BJ (cell line): ENCODE measurements around the gene GOLPH3L. TPM values are rescaled to one million over a fixed set of nuclear protein-coding genes. Genes with fewer than 3 reads are reported as not detected.
"Not testable (repeated sequence)": the region's sequence is repeated elsewhere in the genome, so short reads cannot be mapped to it uniquely, and the experiment has no call there.

ENCODE experiments used
- CTCF ChIA-PET: fragments of 350-600 bp; formaldehyde crosslinking; extraction: SDS; loops from one replicate; lab custom pipeline; 2021; ENCODE audit warnings: antibody characterized with exemption, inconsistent platforms; lab: Yijun Ruan, JAX
- POLR2A ChIA-PET: fragments of 300-600 bp; sonication (Branson Sonifier 250); formaldehyde crosslinking; extraction: SDS; loops from one replicate; lab custom pipeline; 2021; ENCODE audit warnings: antibody characterized with exemption; lab: Charles Lee
- DNase-seq: peaks from one replicate; pipeline ENCODE4 v3.0.0-alpha.2; 2011; ENCODE audit warnings: low read depth
- H3K27me3 ChIP-seq: 2 replicates; pipeline ENCODE4 v1.6.0; 2011; ENCODE audit warnings: low read length; ENCODE audit not compliant: control insufficient read depth, insufficient read depth
- H3K36me3 ChIP-seq: 2 replicates; pipeline ENCODE4 v1.5.1; 2011; ENCODE audit warnings: low read length; ENCODE audit not compliant: control insufficient read depth, insufficient read depth
- H3K4me3 ChIP-seq: 2 replicates; pipeline ENCODE4 v1.5.1; 2011; ENCODE audit warnings: low read depth, mild to moderate bottlenecking, control low read depth, low read length
- CTCF ChIP-seq: IDR thresholded peaks from 2 replicates; pipeline ENCODE4 v1.5.1; 2011; ENCODE audit warnings: low read depth, mild to moderate bottlenecking, control low read depth, inconsistent platforms, low read length, moderate library complexity; ENCODE audit not compliant: insufficient read depth
- polyA plus RNA-seq: library from polyadenylated mRNA; depleted of rRNA; stranded (reverse); fragments of >200 nt; gene quantifications from 2 replicates; pipeline ENCODE4 v1.2.3, GENCODE V29; 2011

The GOLPH3L gene
- polyA plus RNA-seq, 1 experiment = 14.6 TPM

DNA sequence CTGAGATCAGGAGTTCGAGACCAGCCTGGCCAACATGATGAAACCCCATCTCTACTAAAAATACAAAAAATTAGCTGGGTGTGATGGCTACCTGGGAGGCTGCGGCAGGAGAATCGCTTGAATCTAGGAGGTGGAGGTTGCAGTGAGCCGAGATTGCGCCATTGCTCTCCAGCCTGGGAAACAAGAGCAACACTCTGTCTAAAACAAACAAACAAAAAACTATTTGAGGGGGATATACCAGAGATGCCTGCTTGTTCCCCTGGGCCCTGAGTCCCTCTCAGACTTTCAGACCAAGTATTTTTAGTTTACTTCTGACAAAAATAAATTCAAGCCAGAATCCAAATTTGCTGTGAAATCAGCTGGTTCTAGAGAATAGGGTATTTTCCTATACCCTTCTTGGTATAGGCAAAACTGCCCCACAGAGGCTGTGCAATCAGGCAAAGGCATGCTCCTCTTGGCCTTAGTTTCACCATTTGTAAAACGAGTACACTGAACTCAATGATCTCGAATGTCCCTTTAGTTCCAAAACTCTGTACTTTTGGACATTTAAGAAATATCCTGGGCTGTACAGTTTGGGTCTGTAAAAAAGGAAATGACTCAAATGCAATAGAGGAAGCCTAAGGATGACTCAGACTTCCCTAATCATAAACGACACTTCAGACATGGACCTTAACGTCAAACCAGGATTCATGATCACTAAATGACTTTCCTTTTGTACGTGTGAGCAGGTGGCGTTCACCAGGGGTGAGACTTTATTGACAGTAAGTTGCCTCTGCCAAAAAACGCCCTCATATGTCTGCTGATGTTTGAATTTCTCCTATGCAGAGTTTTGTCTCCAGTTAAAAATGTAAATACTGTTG lies 83.7 kb downstream of the GOLPH3L start:
- no peaks in the 10 kb centered on the region for H3K27me3 ChIP-seq
- POLR2A ChIA-PET = interaction anchor here (0.6 kb wide), 1 partner anchor 62 kb away, joined by 4 read pairs; no protein-coding TSS in a partner anchor
- DNase-seq = peak; percentile 74
- TF ChIP-seq CTCF = no peak
- H3K36me3 ChIP-seq = no peaks in the 10 kb centered on the region
- no peak overlapping the region for H3K4me3 ChIP-seq
- CTCF ChIA-PET = interaction anchor here (0.7 to 4.6 kb wide), 4 partner anchors 34 to 53 kb away, joined by 3 to 23 read pairs (median 4); partner anchors contain the start of gene MCL1

DNA sequence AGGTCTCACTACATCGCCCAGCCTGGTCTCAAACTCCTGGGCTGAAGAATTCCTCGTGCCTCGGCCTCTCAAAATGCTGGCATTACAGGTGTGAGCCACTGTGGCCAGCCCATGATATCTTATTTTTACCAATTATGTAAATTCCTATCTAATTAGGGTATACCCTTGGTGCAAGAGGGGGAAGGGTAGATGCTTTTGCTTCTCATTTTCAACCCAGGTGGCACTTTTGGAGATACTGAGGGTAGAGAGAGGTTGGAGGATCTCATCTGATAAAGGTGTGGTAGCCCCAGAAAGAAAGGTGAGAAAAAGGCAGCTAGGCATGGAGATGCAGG lies 85.0 kb downstream of the GOLPH3L start:
- TF ChIP-seq CTCF = no peak
- ChIA-PET CTCF (interaction anchor here (4.6 kb wide), 1 partner anchor 52 kb away, joined by 23 read pairs; no protein-coding TSS in a partner anchor), POLR2A (no interaction called here)
- Histone ChIP-seq H3K36me3 (no peaks in the 10 kb centered on the region), H3K4me3 (no peak overlapping the region), H3K27me3 (no peaks in the 10 kb centered on the region)
- no peak for DNase-seq

GRCh38 chr1:150610576-150610975 lies 86.4 kb downstream of the GOLPH3L start:
- no peak for DNase-seq
- Histone ChIP-seq H3K4me3 (no peak overlapping the region), H3K27me3 (no peaks in the 10 kb centered on the region), H3K36me3 (no peaks in the 10 kb centered on the region)
- ChIA-PET POLR2A (no interaction called here), CTCF (interaction anchor here (1.0 to 4.2 kb wide), 2 partner anchors 9 to 51 kb away, joined by 4 to 12 read pairs; no protein-coding TSS in a partner anchor)
- TF ChIP-seq CTCF = no peak

DNA sequence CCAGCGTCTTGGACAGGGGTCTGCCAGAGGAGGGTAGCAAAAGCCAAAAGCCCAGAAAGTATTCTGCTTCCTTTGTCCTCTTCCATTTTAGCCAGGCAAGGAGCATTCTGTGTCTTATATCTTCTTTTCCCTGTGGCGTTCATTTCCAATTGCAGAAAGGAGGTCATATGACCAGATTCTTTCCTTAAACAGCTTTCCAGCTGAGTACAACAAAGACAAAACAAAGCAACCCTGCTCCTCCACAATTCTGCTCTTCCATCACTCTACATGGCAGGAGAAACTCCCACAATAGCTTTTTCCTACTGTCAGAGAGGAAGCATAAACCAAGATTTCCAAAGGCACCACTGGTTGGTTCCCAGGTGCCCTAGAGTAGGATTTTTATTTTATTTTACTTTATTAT lies 87.2 kb downstream of the GOLPH3L start:
- Histone ChIP-seq H3K4me3 (no peak overlapping the region), H3K27me3 (no peaks in the 10 kb centered on the region), H3K36me3 (no peaks in the 10 kb centered on the region)
- TF ChIP-seq CTCF = no peak
- ChIA-PET CTCF (interaction anchor here (0.8 to 4.2 kb wide), 5 partner anchors 10 to 126 kb away, joined by 3 to 12 read pairs (median 4); partner anchors contain the start of gene MCL1), POLR2A (interaction anchor here (0.6 kb wide), 1 partner anchor 366 kb away, joined by 4 read pairs; no protein-coding TSS in a partner anchor)
- no peak for DNase-seq

GRCh38 chr1:150606463-150607142 lies 90.4 kb downstream of the GOLPH3L start:
- no peaks in the 10 kb centered on the region for H3K36me3 ChIP-seq
- CTCF ChIA-PET = interaction anchor here (1.0 to 4.2 kb wide), 2 partner anchors 13 to 16 kb away, joined by 3 to 12 read pairs; no protein-coding TSS in a partner anchor
- POLR2A ChIA-PET = no interaction called here

GRCh38 chr1:150605451-150605731 lies 91.6 kb downstream of the GOLPH3L start:
- CTCF ChIA-PET = interaction anchor here (0.6 kb wide), 2 partner anchors 281 to 589 kb away, joined by 3 read pairs; partner anchors contain the start of gene CTXND2
- H3K4me3 ChIP-seq, POLR2A ChIA-PET, H3K36me3 ChIP-seq, H3K27me3 ChIP-seq, DNase-seq: not testable (repeated sequence)

More at GRCh38 chr1:150606463-150607142, 90.4 kb downstream of the GOLPH3L start:
- Histone ChIP-seq H3K4me3 (no peak overlapping the region), H3K27me3 (no peaks in the 10 kb centered on the region)
- DNase-seq = no peak
- TF ChIP-seq CTCF = no peak
